T-helper 1 cell (primary cell): ENCODE measurements around the gene ADIPOQ.
"Not testable (repeated sequence)": the region's sequence is repeated elsewhere in the genome, so short reads cannot be mapped to it uniquely, and the experiment has no call there.

Experiments
- DNase-seq, 5 donors: peaks; one replicate each; pipeline ENCODE4 v3.0.0-alpha.2; 2012 to 2020

Gene ADIPOQ

GRCh38 chr3:186907075-186907474, 64.6 kb downstream of the ADIPOQ start:
- DNase-seq: not testable (repeated sequence)
